Endothelial cell of umbilical vein (primary cell): ENCODE data around the gene MLPH. TPM values are rescaled to one million over a fixed set of nuclear protein-coding genes. Genes with fewer than 3 reads are reported as not detected.

Experiments used
- BruUV-seq: library from RNA; stranded (reverse); fragments of 400-500 nt; replicated peaks from 2 replicates; lab custom pipeline; 2021; lab: Mats Ljungman, UMichigan
- CTCF ChIA-PET: fragments of 300-600, 350-600 bp; sonication (Branson Sonifier 250); formaldehyde crosslinking; loops from one replicate; lab custom pipeline; 2021; ENCODE audit warnings: antibody characterized with exemption, inconsistent platforms; lab: Charles Lee
- POLR2A ChIA-PET: fragments of 300-600, 350-600 bp; sonication (Branson Sonifier 250); formaldehyde crosslinking; loops from one replicate; lab custom pipeline; 2021; ENCODE audit warnings: antibody characterized with exemption, inconsistent platforms; lab: Charles Lee
- DNase-seq: peaks from one replicate; pipeline ENCODE4 v3.0.0-alpha.2; 2011; ENCODE audit warnings: low read depth, low spot score
- FAIRE-seq: peaks from 2 replicates; lab custom pipeline; 2011; peaks lifted over from hg19 to GRCh38; lab: Jason Lieb, UNC
- H2AFZ ChIP-seq: 2 replicates; pipeline ENCODE4 v1.6.0; 2012; ENCODE audit warnings: low read depth, low read length, control low read depth, inconsistent platforms
- H3K27ac ChIP-seq: 2 replicates; pipeline ENCODE4 v1.5.1; 2011; ENCODE audit warnings: low read depth, mild to moderate bottlenecking, control low read depth, low read length, moderate library complexity; ENCODE audit not compliant: insufficient read depth
- H3K27me3 ChIP-seq, 2 experiments: 2 replicates each; pipeline versions ENCODE4 v1.6.0 to v1.6.1; 2011; ENCODE audit warnings: low read length in 2 of 2, mixed read lengths in 1 of 2; ENCODE audit not compliant: control insufficient read depth in 2 of 2, insufficient read depth in 2 of 2
- H3K36me3 ChIP-seq, 2 experiments: 2 replicates in 1 of 2; 3 replicates in 1 of 2; pipeline ENCODE4 v1.5.1; 2011; ENCODE audit warnings: low read length in 2 of 2, mild to moderate bottlenecking in 1 of 2, moderate library complexity in 1 of 2; ENCODE audit not compliant: control insufficient read depth in 2 of 2, insufficient read depth in 2 of 2; ENCODE audit errors: extremely low read depth in 1 of 2
- H3K4me1 ChIP-seq: 3 replicates; pipeline ENCODE4 v1.5.1; 2011; ENCODE audit warnings: mild to moderate bottlenecking, low read length; ENCODE audit not compliant: control insufficient read depth, insufficient read depth; ENCODE audit errors: extremely low read depth
- H3K4me2 ChIP-seq: 2 replicates; pipeline ENCODE4 v1.6.1; 2011; ENCODE audit warnings: low read length, control low read depth, mixed read lengths; ENCODE audit not compliant: insufficient read depth
- H3K4me3 ChIP-seq, 3 experiments: fragments of 200-600 bp in 1 of 3; sonication (generic), shearing (Covaris generic) in 1 of 3; replicated peaks in 1 of 3; 2 replicates each; pipeline ENCODE4 v1.5.1; 2011 to 2016; ENCODE audit warnings: control low read depth in 3 of 3, low read length in 3 of 3, mild to moderate bottlenecking in 2 of 3, inconsistent platforms in 1 of 3, low read depth in 1 of 3, moderate library complexity in 1 of 3; ENCODE audit not compliant: insufficient read depth in 1 of 3
- H3K79me2 ChIP-seq: 2 replicates; pipeline ENCODE4 v1.6.0; 2012; ENCODE audit warnings: low read length, inconsistent platforms; ENCODE audit not compliant: control insufficient read depth, insufficient read depth
- H3K9ac ChIP-seq: replicated peaks from 2 replicates; pipeline ENCODE3; 2011; ENCODE audit warnings: low read length, control low read depth; ENCODE audit not compliant: insufficient read depth; ENCODE audit errors: extremely low read depth
- H3K9me1 ChIP-seq: replicated peaks from 3 replicates; pipeline ENCODE4 v1.6.0; 2011; ENCODE audit warnings: mild to moderate bottlenecking, low read length; ENCODE audit not compliant: control insufficient read depth, insufficient read depth; ENCODE audit errors: extremely low read depth
- H3K9me3 ChIP-seq: replicated peaks from 2 replicates; pipeline ENCODE4 v1.5.1; 2012; ENCODE audit warnings: low read length, inconsistent platforms; ENCODE audit not compliant: control insufficient read depth, insufficient read depth
- H4K20me1 ChIP-seq: replicated peaks from 2 replicates; pipeline ENCODE3; 2011; ENCODE audit warnings: mild to moderate bottlenecking, low read length; ENCODE audit not compliant: control insufficient read depth, insufficient read depth; ENCODE audit errors: extremely low read depth
- CTCF ChIP-seq, 2 donors: IDR thresholded peaks; 1 replicate in 1 of 2; 2 replicates in 1 of 2; pipeline ENCODE4 v1.5.1; 2011; ENCODE audit warnings: low read length in 2 of 2, mild to moderate bottlenecking in 2 of 2, moderate library complexity in 2 of 2, control low read depth in 1 of 2, inconsistent platforms in 1 of 2, low read depth in 1 of 2; ENCODE audit not compliant: insufficient read depth in 1 of 2; ENCODE audit errors: extremely low read depth in 1 of 2
- EZH2 ChIP-seq: IDR thresholded peaks from 2 replicates; pipeline ENCODE4 v1.6.1; 2012; ENCODE audit warnings: borderline replicate concordance, low read depth, mild to moderate bottlenecking, moderate library complexity, low read length, inconsistent platforms; ENCODE audit not compliant: severe bottlenecking
- FOS ChIP-seq: IDR thresholded peaks from 2 replicates; pipeline ENCODE4 v1.6.1; 2011; ENCODE audit warnings: mild to moderate bottlenecking, low read length, moderate library complexity, borderline replicate concordance; ENCODE audit not compliant: insufficient read depth
- GATA2 ChIP-seq: IDR thresholded peaks from 2 replicates; pipeline ENCODE4 v1.7.0; 2011; ENCODE audit warnings: low read depth, mild to moderate bottlenecking, moderate library complexity, mixed read lengths, low read length; ENCODE audit not compliant: insufficient read length, insufficient read depth
- JUN ChIP-seq: IDR thresholded peaks from 2 replicates; pipeline ENCODE4 v1.6.1; 2011; ENCODE audit warnings: borderline replicate concordance, low read depth; ENCODE audit not compliant: insufficient read length, insufficient read depth
- MAX ChIP-seq: IDR thresholded peaks from 2 replicates; pipeline ENCODE4 v1.6.1; 2011; ENCODE audit not compliant: insufficient read depth, insufficient read length
- MYC ChIP-seq: IDR thresholded peaks from one replicate; pipeline ENCODE4 v1.6.1; 2011; ENCODE audit warnings: mild to moderate bottlenecking, low read depth, low read length
- POLR2A ChIP-seq: IDR thresholded peaks from 2 replicates; pipeline ENCODE4 v1.6.1; 2012; ENCODE audit warnings: low read depth, mild to moderate bottlenecking, control low read depth, low read length
- POLR2AphosphoS5 ChIP-seq: IDR thresholded peaks from 2 replicates; pipeline ENCODE4 v1.6.1; 2012; ENCODE audit warnings: low read depth, mild to moderate bottlenecking, control low read depth, low read length, moderate library complexity; ENCODE audit not compliant: insufficient read depth
- dilution Hi-C: fragments of 300-500 bp; cut with MboI; formaldehyde crosslinking; loops from one replicate; pipeline ENCODE4 v1.15.0; 2019; ENCODE audit warnings: low sequenced_read_pairs; ENCODE audit not compliant: extremely low pct_ligation_motif_present
- intact Hi-C: fragments of 100-400 bp; cut with micrococcal nuclease; formaldehyde crosslinking; loops from one replicate; pipeline ENCODE4 v1.10.0; 2022
- polyA plus RNA-seq, 4 experiments: library from polyadenylated mRNA; depleted of rRNA in 3 of 4; stranded (reverse) in 3 of 4; unstranded in 1 of 4; fragments of >200 nt; gene quantifications; 2 replicates each; pipeline versions ENCODE4 v1.2.1 to v1.2.3, GENCODE V29; 2011 to 2012; ENCODE audit warnings: missing spikeins in 1 of 4
- total RNA-seq: library from RNA; stranded (reverse); gene quantifications from 2 replicates; pipeline ENCODE4 v1.2.3, GENCODE V29; 2021

Gene MLPH
- total and polyA plus RNA-seq, 2 donors (not counting 3 experiments of a cell fraction or from before 2014, with no cell fraction given): not detected

GRCh38 chr2:237556773-237557632 lies 70.0 kb downstream of the MLPH start:
- peaks cover 4 to 7% of the 10 kb centered on the region in 2 experiments for H3K27me3 ChIP-seq
- no peak overlapping the region for H3K4me2 ChIP-seq
- no peak for DNase-seq
- no peaks in the 10 kb centered on the region for H4K20me1 ChIP-seq
- H3K9me3 ChIP-seq: no peaks in the 10 kb centered on the region
- dilution Hi-C loops: no loop called here
- intact Hi-C loops: no loop called here
- H3K79me2 ChIP-seq: no peaks in the 10 kb centered on the region
- no peaks in the 10 kb centered on the region for H3K36me3 ChIP-seq
- H3K4me3 ChIP-seq: no peak overlapping the region
- CTCF ChIA-PET: no interaction called here
- no peak for FAIRE-seq
- no TSS peak for BruUV-seq
- TF ChIP-seq MAX: no peak
- TF ChIP-seq CTCF (IDR thresholded peaks at IDR 0.05; ENCODE audit: extremely low read depth in 1 of 2, insufficient read depth in 1 of 2, low read depth in 1 of 2, low read length in 2 of 2): no peak
- no peak for TF ChIP-seq FOS
- no peak for TF ChIP-seq MYC
- TF ChIP-seq JUN: no peak
- TF ChIP-seq GATA2: no peak
- TF ChIP-seq EZH2: no peak
- TF ChIP-seq POLR2AphosphoS5: no peak
- TF ChIP-seq POLR2A: no peak
- H3K9me1 ChIP-seq: no peaks in the 10 kb centered on the region
- H3K4me1 ChIP-seq: no peaks in the 10 kb centered on the region
- H3K9ac ChIP-seq: no peak overlapping the region
- no peak overlapping the region for H3K27ac ChIP-seq
- H2AFZ ChIP-seq: no peak overlapping the region
- POLR2A ChIA-PET: no interaction called here
